GM19468 (cell line): ENCODE results near the gene PARD3B.

ENCODE experiments used
- ATAC-seq: cut with Tn5 transposase; IDR thresholded peaks from one replicate; pipeline ENCODE4 v1.9.1; 2021; ENCODE audit warnings: mild to moderate bottlenecking, moderate library complexity, moderate number of reproducible peaks; ENCODE audit not compliant: unreplicated experiment; ENCODE audit errors: extremely low read depth

PARD3B gene

DNA sequence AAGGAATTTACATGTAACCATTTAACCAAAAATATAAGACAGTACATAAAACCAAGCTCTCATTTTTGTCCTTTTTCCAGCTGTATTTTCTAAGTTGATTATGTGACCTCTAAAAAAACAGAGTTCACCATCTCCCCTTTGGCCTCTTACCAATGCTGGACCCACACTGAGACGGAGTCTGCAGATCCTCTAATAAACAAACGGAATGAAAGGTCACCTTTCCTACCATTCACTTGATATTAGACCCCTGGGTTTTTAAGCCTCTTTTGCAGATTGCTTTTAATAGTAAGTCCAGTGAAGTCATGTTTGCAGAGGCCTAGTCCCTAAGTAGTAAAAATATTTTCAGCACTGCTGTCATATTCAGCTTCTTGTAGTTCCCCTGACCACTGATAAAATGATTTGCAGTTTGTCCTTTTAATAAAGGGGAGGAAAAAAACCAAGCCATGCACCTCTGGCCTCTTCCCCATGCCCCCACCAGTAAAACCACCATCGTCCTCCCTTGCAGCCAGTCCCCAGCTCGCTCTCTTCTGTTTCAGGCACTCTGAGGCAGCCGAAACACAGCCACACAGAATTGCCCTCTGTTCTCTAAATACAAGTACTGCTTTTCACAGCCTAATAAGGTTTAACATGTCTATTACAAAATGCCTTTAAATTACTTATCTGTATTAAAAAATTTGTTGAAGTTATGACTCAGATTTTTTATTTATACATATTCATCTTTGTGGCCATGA lies 427.5 kb downstream of the PARD3B start:
- no peak for ATAC-seq

DNA sequence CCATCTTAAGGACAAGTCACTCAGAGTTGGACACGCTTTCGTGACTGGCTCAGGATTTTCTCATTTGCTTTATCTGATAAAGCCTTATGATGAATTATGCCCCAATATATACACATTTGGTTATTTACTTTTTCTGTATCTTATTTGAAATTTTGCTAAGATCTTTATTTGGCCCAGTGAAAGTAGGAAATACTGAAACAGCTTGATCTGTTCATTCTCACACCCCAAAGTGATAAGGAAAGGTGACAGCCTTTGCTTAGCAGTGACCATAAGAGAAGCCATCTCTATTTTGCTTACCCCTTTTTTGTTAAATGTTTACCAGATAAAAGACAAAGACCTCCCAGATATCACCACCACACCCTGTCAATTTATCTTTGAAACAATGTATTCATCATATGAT lies 428.3 kb downstream of the PARD3B start:
- no peak for ATAC-seq

- no peak for ATAC-seq
Observed at GRCh38 chr2:204974487-204974886, 429.2 kb downstream of the PARD3B start.

DNA sequence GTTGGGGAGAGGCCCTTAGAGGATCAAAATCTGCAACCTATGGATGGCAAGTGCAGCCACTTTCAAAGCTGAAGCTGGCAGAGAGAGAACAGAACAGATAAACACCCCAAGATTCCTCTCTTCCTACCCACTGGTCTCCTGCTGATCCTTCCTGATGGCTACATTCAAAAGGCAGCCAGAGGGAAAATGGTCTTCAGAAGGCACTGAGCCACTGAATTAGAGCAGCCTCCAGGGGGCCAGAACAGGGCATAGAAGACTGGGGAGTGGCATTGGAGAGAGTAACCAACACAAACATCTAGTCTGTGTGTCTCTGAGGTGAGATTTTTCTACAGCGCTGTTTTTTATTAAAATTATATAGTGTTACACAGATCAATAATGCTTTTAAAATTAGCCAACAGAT lies 432.6 kb downstream of the PARD3B start:
- ATAC-seq = no peak

- ATAC-seq = no peak
Observed at GRCh38 chr2:204982303-204982702, 437.0 kb downstream of the PARD3B start.

DNA sequence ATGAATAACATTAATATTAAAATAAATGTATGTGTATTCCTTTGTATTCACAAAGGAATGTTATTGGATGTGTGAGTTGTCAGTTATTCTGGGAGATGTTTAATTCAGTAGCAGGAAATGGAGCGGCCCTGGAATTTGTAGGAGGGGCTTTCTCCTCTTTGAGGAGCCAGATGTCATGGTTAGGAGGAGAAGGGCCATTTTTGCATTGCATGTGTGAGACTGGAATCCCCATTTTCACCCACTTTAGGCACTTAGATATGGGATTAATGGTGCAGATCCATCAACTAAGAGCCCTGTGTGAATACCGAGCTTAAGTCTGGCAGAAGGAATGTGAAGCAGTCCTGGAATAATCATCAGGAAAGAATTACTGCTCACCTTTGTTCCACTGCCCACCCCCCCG lies 439.2 kb downstream of the PARD3B start:
- ATAC-seq = no peak

DNA sequence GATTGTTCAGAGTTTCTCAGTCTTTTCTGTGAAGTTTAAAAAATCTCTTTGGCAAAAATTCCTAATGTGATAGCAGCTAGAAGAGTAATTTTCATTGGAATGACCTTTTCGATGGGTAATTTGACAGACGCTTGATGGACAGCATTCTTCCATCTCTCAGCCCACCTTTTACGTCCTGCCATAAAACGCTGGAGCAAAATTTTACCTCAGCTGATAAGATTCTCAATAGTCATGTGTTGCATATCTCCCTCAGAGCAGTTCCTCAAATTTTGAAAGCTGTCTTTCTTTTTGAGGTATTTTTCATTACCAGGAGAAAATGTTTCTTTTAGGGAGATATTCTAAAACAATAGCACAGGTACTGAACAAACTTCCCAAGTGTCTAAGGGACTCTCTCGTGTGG lies 441.4 kb downstream of the PARD3B start:
- ATAC-seq = no peak

GRCh38 chr2:204988836-204989235 lies 443.6 kb downstream of the PARD3B start:
- no peak for ATAC-seq

DNA sequence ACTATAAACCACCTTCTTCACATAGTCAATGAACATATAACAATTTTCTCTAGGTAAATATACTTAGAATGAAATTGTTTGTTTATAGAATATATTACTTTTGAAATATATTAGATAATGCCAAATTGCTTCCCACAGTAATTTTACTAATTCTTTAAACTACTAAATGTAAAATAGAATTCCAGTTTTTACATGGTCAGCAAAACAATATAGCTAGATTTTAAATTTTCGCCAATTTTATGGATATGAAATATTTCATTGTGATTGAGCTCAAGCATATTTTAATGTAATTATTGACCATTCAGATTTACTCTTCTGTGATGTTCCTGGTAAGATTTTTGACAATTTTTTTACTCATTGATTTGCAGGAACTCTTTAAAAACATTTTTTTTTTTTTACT lies 444.6 kb downstream of the PARD3B start:
- no peak for ATAC-seq

GRCh38 chr2:205001300-205001966 lies 456.2 kb downstream of the PARD3B start:
- no peak for ATAC-seq

DNA sequence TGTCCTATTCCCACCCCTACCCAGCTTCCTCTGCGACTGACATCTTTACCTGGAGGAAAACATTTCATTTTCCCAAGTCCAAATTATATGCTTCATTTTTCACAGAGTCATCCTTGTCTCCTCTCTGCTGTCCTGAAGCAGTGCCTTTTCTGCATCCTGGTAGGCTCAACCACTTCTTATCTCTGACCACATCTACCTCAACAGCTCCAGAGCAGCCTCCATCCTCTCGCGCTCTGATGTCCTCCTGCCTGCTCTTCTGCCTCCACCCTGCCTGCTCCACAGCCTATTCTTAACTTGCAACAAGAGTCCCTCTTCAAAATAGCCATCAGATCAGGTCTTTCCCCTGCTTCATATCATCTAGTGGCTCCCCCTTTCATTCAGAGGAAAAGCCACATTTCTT lies 457.1 kb downstream of the PARD3B start:
- no peak for ATAC-seq

GRCh38 chr2:205003288-205003687 lies 458.0 kb downstream of the PARD3B start:
- no peak for ATAC-seq

GRCh38 chr2:205010196-205010595 lies 464.9 kb downstream of the PARD3B start:
- ATAC-seq = no peak

DNA sequence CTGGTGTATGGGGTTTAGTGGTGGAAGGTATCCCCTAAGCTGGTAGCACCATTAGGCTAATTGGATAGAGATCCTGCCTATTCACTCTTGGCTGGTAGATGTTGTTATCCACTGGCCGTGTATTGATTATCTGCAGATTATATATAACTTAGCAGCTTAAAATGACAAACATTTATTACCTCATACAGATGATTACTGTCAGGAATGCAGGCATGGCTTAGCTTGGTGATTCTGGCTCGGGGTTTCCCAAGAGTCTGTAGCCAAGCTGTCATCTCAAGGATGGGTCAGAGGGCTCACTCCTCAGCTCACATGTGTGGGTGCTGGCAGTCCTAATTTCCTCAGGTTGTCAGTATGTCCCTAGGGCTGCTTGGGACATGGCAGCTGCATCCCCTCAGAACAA lies 465.8 kb downstream of the PARD3B start:
- no peak for ATAC-seq

DNA sequence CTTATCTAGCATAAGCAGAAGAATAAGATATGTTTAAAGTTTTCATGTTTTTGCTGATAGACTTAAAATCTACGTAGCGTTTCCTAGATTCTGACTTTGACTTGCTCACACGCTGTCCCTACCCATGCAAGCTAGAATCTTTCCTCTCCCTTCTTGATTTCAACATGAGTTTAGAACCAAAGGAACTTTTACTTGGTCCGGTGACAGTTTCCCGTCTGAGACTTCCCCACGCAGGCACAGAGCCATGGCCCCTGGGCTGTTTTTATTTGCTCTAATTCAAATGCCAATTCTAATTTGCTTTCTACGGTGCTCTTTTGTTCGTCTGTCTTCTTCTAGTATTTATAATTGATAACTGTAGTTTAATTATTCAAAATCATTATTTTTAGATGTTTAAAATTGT lies 467.7 kb downstream of the PARD3B start:
- no peak for ATAC-seq

- ATAC-seq = no peak
Observed at GRCh38 chr2:205013586-205013985, 468.3 kb downstream of the PARD3B start.

DNA sequence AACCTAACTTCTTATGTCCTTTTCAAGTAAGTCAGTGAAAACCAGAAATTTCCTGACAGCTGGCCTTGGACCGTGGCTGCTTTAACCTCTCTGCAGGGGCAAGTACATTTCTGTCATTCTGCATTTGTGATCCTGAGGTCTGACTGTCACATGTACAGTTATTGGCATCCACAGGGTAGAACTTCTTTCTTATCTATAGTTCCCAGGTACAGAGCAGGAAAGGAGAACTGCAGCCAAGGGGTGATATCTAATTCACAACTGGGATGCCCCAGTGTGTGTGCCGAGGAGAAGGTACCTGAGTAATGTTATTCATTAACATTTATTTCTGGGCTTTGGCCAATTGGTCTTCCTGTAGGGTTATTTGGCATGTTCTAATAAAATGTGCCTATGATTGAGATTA lies 468.9 kb downstream of the PARD3B start:
- ATAC-seq = no peak

GRCh38 chr2:205017381-205017780 lies 472.1 kb downstream of the PARD3B start:
- ATAC-seq = no peak

DNA sequence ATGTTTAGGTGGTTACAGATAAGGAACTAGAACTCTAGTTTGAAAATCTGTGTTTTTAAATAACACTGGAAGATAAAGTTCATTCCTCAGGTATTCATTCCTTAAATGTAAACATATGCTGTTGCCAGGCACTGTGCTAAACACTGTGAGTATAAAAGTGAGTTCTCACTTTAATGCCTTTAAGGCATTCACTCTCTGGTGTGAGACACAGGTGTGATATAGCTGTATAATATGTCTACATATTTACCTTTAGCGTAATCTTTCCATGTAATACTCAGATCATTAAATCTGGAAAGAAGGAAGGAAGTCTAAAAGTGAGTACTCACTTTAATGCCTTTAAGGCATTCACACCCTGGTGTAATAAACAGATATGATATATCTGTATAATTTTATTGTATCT lies 472.6 kb downstream of the PARD3B start:
- ATAC-seq = no peak

DNA sequence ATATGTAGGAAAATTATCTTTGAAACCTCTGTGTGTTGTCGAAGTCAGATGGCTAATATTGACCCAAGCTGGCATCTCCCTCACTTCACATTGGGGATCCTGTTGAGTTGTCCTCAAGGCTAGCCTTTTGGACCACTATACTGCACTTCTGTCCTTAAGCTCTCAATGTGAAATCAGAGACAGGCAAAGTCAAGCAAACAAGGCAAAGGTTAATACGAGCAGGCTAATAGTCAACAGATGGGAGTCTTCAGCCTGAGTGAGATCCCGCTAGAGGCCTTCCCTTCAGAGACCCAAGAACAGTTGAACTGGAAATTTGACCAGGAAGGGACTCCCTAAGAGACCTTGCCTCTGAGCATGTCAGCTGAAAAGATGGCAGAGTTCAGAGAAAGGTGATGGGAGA lies 475.4 kb downstream of the PARD3B start:
- ATAC-seq = no peak

DNA sequence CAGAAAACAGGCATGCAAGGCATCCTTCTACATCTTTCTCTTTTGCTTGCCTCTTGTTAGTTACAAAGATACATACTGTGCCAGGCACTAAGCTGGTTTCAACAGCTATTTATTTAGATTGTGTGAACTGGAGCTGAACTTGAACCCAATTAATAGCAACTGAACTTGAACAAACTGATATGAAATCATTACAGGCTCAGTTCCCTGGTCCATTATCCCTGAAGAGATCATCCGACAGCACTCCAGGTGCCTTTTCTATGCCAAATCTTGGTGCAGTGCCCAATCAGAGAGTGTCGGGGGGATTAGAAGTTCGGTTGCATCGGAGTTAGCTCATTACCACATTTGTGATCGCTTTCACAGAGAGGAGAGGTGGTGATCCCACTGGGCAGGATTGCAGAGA lies 477.6 kb downstream of the PARD3B start:
- ATAC-seq = no peak
